Gastrocnemius medialis (tissue), 4 donors: ENCODE data around the gene PTPRN2. TPM values are rescaled to one million over a fixed set of nuclear protein-coding genes. Genes with fewer than 3 reads are reported as not detected.
"Not testable (repeated sequence)": the region's sequence is repeated elsewhere in the genome, so short reads cannot be mapped to it uniquely, and the experiment has no call there.

ENCODE experiments used
- ATAC-seq, 2 donors: fragments of 150-250 bp; one replicate each; pipeline ENCODE4 v1.9.1; 2016
- DNase-seq, 2 donors: peaks; one replicate each; pipeline ENCODE4 v3.0.0-alpha.2; 2019
- H3K27ac ChIP-seq, 4 donors: fragments of 200-600 bp; sonication (generic); 1 replicate in 1 of 4; 2 replicates in 3 of 4; pipeline ENCODE4 v1.5.1; 2016 to 2018; ENCODE audit warnings: mild to moderate bottlenecking in 2 of 4, moderate library complexity in 1 of 4
- H3K27me3 ChIP-seq, 3 donors: fragments of 200-600 bp; sonication (generic) in 2 of 3; 1 replicate in 1 of 3; 2 replicates in 2 of 3; pipeline versions ENCODE4 v1.5.1 to v1.6.0; 2016 to 2019; ENCODE audit warnings: mild to moderate bottlenecking in 1 of 3, moderate library complexity in 1 of 3
- H3K36me3 ChIP-seq, 2 donors: fragments of 200-600 bp; sonication (generic) in 1 of 2; one replicate each; pipeline ENCODE4 v1.5.1; 2017 to 2018
- H3K4me1 ChIP-seq, 2 donors: fragments of 200-600 bp; sonication (generic) in 1 of 2; one replicate each; pipeline ENCODE4 v1.5.1; 2016 to 2017; ENCODE audit warnings: mild to moderate bottlenecking in 2 of 2
- H3K4me3 ChIP-seq, 4 donors: fragments of 200-600 bp; sonication (generic) in 3 of 4; 1 replicate in 1 of 4; 2 replicates in 3 of 4; pipeline ENCODE4 v1.5.1; 2016 to 2019; ENCODE audit warnings: mild to moderate bottlenecking in 2 of 4
- H3K9me3 ChIP-seq, 3 donors: fragments of 200-600 bp; sonication (generic) in 2 of 3; 1 replicate in 1 of 3; 2 replicates in 2 of 3; pipeline ENCODE4 v1.5.1; 2016 to 2019
- POLR2A ChIP-seq, 2 donors: fragments of 450-650 bp; IDR thresholded peaks; one replicate each; pipeline ENCODE4 v1.6.1; 2017; ENCODE audit warnings: antibody characterized with exemption in 2 of 2, mild to moderate bottlenecking in 2 of 2, moderate library complexity in 2 of 2
- in situ Hi-C, 4 donors: fragments of 200-750 bp; cut with MboI; loops; one replicate each; pipeline versions ENCODE4 v1.15.0 to v1.8.0; 2017; ENCODE audit warnings: low sequenced_read_pairs in 4 of 4
- intact Hi-C: fragments of 100-400 bp; cut with DNase I; formaldehyde crosslinking; loops from one replicate; pipeline ENCODE4 v1.15.1; 2023; ENCODE audit warnings: low total_unique reads
- microRNA counts, 2 donors: library from miRNA; unstranded; fragments of <30 nt; microRNA quantifications; one replicate each; lab custom pipeline; 2016
- microRNA-seq, 2 donors: library from miRNA; unstranded; fragments of <30 nt; microRNA quantifications; one replicate each; pipeline ENCODE4, GENCODE V29; 2016; ENCODE audit warnings: borderline replicate concordance in 2 of 2
- total RNA-seq, 4 donors: library from RNA; depleted of rRNA; stranded (reverse); fragments of >200 nt; gene quantifications; one replicate each; pipeline versions ENCODE4 v1.1.0 to v1.2.3, GENCODE V29; 2016
- TF ChIP-seq, protein P1 (sequence below), 5 experiments: fragments of 450-650 bp in 3 of 5; fragments of 200-600 bp in 2 of 5; sonication (generic) in 2 of 5; IDR thresholded peaks in 4 of 5; conservative IDR thresholded peaks in 1 of 5; 1 replicate in 4 of 5; 2 replicates in 1 of 5; pipeline ENCODE4 v1.5.1; 2016 to 2019; ENCODE audit warnings: antibody characterized with exemption in 5 of 5, mild to moderate bottlenecking in 3 of 5, moderate library complexity in 3 of 5

Gene PTPRN2
- total RNA-seq, 4 donors from 2014 or later = 0.66 to 0.85 (median 0.81) TPM

DNA sequence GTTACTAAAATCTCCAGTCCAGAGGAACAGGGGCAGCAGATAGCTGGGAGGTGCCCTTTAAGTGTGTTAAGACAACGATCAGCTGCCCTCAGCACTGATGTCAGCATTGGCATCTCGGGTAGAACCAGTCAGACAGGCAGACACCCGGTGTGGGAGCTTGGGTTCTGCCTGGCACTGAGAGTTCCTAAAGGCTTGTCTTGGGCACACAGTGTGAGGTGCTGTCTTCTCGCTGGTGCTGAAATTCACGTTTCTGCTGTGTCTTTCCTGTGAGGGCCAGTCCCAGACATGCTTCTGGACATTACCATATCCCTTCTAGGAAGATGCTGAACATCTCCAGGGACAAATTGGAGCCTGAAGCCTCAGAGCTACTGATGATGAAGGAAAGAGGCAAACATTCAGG, 1094.6 kb downstream of the PTPRN2 start:
- DNase-seq (no peak), ATAC-seq (no peak)
- in situ Hi-C loops = no loop called here
- Histone ChIP-seq H3K27me3 (no peaks in the 10 kb centered on the region), H3K36me3 (no peaks in the 10 kb centered on the region), H3K4me1 (no peaks in the 10 kb centered on the region), H3K27ac (no peak overlapping the region), H3K9me3 (no peaks in the 10 kb centered on the region), H3K4me3 (no peak overlapping the region)
- intact Hi-C loops = no loop called here
- no peak for TF ChIP-seq POLR2A (IDR thresholded peaks at IDR 0.05)
- TF ChIP-seq, protein P1, sequence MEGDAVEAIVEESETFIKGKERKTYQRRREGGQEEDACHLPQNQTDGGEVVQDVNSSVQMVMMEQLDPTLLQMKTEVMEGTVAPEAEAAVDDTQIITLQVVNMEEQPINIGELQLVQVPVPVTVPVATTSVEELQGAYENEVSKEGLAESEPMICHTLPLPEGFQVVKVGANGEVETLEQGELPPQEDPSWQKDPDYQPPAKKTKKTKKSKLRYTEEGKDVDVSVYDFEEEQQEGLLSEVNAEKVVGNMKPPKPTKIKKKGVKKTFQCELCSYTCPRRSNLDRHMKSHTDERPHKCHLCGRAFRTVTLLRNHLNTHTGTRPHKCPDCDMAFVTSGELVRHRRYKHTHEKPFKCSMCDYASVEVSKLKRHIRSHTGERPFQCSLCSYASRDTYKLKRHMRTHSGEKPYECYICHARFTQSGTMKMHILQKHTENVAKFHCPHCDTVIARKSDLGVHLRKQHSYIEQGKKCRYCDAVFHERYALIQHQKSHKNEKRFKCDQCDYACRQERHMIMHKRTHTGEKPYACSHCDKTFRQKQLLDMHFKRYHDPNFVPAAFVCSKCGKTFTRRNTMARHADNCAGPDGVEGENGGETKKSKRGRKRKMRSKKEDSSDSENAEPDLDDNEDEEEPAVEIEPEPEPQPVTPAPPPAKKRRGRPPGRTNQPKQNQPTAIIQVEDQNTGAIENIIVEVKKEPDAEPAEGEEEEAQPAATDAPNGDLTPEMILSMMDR (IDR thresholded peaks at IDR 0.05 in 4 of 5, conservative IDR thresholded peaks at IDR 0.05 in 1 of 5) = no peak

DNA sequence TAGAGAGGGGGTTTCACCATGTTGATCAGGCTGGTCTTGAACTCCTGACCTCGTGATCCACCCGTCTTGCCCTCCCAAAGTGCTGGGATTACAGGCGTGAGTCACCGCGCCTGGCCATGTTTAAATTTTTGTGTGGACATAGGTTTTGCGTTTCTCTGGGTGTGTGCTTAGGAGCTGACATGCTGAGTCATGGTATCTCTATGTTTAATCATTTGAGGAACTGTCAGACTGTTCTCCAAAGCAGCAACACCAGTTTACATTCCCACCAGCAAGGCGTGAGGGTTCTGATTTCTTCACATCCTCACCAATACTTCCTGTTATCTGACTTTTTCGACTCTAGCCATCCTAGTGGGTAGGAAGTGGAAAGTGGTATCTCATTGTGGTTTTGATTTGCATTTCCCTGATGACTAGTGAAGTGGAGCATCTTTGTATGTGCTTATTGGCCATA, 1097.1 kb downstream of the PTPRN2 start:
- ATAC-seq (no peak), DNase-seq (no peak)
- intact Hi-C loops (no loop called here), in situ Hi-C loops (no loop called here)
- Histone ChIP-seq H3K27ac (no peak overlapping the region), H3K27me3 (peaks cover 3 to 8% (median 5%) of the 10 kb centered on the region in 3 donors), H3K9me3 (no peaks in the 10 kb centered on the region), H3K36me3 (no peaks in the 10 kb centered on the region), H3K4me1 (no peaks in the 10 kb centered on the region), H3K4me3 (no peak overlapping the region)
- TF ChIP-seq POLR2A (IDR thresholded peaks at IDR 0.05) = no peak
- TF ChIP-seq, protein P1 (IDR thresholded peaks at IDR 0.05 in 4 of 5, conservative IDR thresholded peaks at IDR 0.05 in 1 of 5) = no peak

GRCh38 chr7:157489870-157490269, 1097.8 kb downstream of the PTPRN2 start:
- H3K4me1 ChIP-seq, DNase-seq, H3K36me3 ChIP-seq, ATAC-seq, H3K4me3 ChIP-seq, intact Hi-C loops, H3K27ac ChIP-seq, in situ Hi-C loops, H3K9me3 ChIP-seq, H3K27me3 ChIP-seq: not testable (repeated sequence)

MicroRNA genes within 50 kb of the gene (microRNA counts, 767-probe panel; counts per million panel counts)
- microRNA hsa-miR-595 (lab: Ali Mortazavi, UCI) = 356 to 448 counts per million in 2 donors

Small RNA genes lying within 50 kb of the gene (microRNA-seq; reads per million reads assigned to microRNA genes)
- gene MIR153-2 (0 reads per million in 2 donors), gene MIR5707 (0 reads per million in 2 donors), gene MIR595 (0 reads per million in 2 donors)

Other genes with a start within 250 kb of the PTPRN2 start
- gene NCAPG2, start 117.0 kb upstream of the PTPRN2 start, total RNA-seq = 1 to 10 TPM; 3.0 to 4.5 (median 3.9) TPM
- gene ESYT2, start 241.7 kb upstream of the PTPRN2 start, total RNA-seq = 100 to 1,000 TPM in 1 of 4 donors, 10 to 100 TPM in 3; 67.5 to 106 (median 74.7) TPM